MCF 10A (cell line): ENCODE data around the gene CAMK1D. TPM values are rescaled to one million over a fixed set of nuclear protein-coding genes. Genes with fewer than 3 reads are reported as not detected.

Source experiments
- BruUV-seq: library from RNA; stranded (reverse); fragments of 400-500 nt; replicated peaks from 2 replicates; lab custom pipeline; 2021; lab: Mats Ljungman, UMichigan
- CTCF ChIA-PET: fragments of 300-600 bp; sonication (Branson Sonifier 250); formaldehyde crosslinking; extraction: SDS; loops from one replicate; lab custom pipeline; 2021; ENCODE audit warnings: antibody characterized with exemption, inconsistent platforms; lab: Yijun Ruan, JAX
- POLR2A ChIA-PET: fragments of 300-600, 350-650 bp; sonication (Branson Sonifier 250); formaldehyde crosslinking; extraction: SDS; loops from one replicate; lab custom pipeline; 2020; ENCODE audit warnings: antibody characterized with exemption, inconsistent platforms; lab: Yijun Ruan, JAX
- DNase-seq: peaks from one replicate; pipeline ENCODE4 v3.0.0-alpha.2; 2018; ENCODE audit not compliant: unreplicated experiment
- H3K27ac Mint-ChIP-seq: one replicate; pipeline ENCODE4 v1.8.0; 2022; ENCODE audit warnings: mild to moderate bottlenecking, low read depth, mixed read lengths; ENCODE audit not compliant: unreplicated experiment
- H3K27me3 Mint-ChIP-seq: one replicate; pipeline ENCODE4 v1.8.0; 2022; ENCODE audit warnings: mixed read lengths; ENCODE audit not compliant: insufficient read depth, unreplicated experiment
- H3K36me3 Mint-ChIP-seq: one replicate; pipeline ENCODE4 v1.8.0; 2022; ENCODE audit warnings: mild to moderate bottlenecking, moderate library complexity, mixed read lengths; ENCODE audit not compliant: insufficient read depth, unreplicated experiment
- H3K4me1 Mint-ChIP-seq: one replicate; pipeline ENCODE4 v1.8.0; 2022; ENCODE audit warnings: mixed read lengths; ENCODE audit not compliant: insufficient read depth, unreplicated experiment
- H3K4me3 Mint-ChIP-seq: one replicate; pipeline ENCODE4 v1.8.0; 2022; ENCODE audit warnings: mild to moderate bottlenecking, moderate library complexity, mixed read lengths; ENCODE audit not compliant: unreplicated experiment
- H3K9me3 Mint-ChIP-seq: one replicate; pipeline ENCODE4 v1.8.0; 2022; ENCODE audit warnings: mixed read lengths; ENCODE audit not compliant: unreplicated experiment
- CTCF ChIP-seq: fragments of 200-600 bp; IDR thresholded peaks from one replicate; pipeline ENCODE4 v1.8.0; 2022; ENCODE audit warnings: antibody characterized with exemption, mild to moderate bottlenecking; ENCODE audit not compliant: unreplicated experiment
- intact Hi-C: fragments of 100-400 bp; cut with micrococcal nuclease; formaldehyde crosslinking; loops from 2 replicates; pipeline ENCODE4 v1.14.1; 2022
- total RNA-seq: library from RNA; stranded (reverse); gene quantifications from 2 replicates; pipeline ENCODE4 v1.2.3, GENCODE V29; 2022

CAMK1D gene
- total RNA-seq, 1 experiment from 2014 or later, result 1.7 TPM

- ChIA-PET POLR2A (no interaction called here), CTCF (interaction anchor here (0.9 kb wide), 1 partner anchor 18 kb away, joined by 3 read pairs; no protein-coding TSS in a partner anchor)
- Mint-ChIP-seq H3K4me1 (no peaks in the 10 kb centered on the region), H3K27ac (no peak overlapping the region), H3K9me3 (peaks cover 7% of the 10 kb centered on the region), H3K4me3 (no peak overlapping the region), H3K27me3 (no peaks in the 10 kb centered on the region), H3K36me3 (no peaks in the 10 kb centered on the region)
- no peak for DNase-seq
- intact Hi-C loops, result no loop called here
- TF ChIP-seq CTCF, result no peak
- no TSS peak for BruUV-seq
These were observed 228.3 kb downstream of the CAMK1D start for GRCh38 chr10:12577610-12578009.

DNA sequence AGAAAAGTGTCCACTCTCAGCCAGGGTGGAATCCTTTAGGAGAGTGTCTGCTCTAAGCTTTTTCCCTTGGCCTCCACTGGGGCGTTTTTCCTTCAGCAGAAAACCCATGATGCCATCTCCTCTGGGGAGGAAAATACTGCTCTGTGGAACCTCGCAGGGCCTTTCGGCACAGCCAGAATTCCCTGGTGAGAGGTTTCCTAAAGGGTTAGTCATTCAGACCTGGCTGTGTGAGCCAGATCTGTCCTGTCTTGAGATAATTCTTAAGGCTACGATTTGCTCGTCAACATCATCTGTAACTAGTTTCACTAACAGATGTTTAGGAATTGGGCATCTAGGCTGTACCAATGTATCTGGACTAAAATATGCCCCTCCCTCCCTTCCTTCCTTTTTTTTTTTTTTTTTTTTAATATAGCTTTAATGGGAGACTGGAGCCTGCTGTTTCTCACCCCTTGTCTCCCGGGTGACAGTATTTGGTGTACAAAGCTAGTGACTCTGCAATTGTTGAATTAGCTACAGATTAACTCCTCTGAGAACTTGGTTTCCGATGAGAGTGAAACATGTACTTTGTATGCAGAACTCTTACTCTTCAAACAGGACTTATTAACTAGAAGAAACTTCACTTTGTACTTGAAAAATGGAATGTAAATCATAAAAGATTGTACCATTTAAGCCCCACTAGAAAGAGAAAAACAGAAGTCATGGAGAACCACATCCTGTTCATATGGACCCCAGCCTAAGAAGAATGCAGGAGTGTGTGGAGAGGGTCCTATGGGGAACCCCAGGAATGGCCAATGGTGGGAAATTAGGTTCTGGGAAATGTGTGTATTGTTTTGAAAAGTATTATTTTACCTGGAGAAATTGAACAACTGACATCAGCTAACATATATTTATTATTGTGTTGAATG is 230.9 kb downstream of the CAMK1D start:
- ChIA-PET CTCF (no interaction called here), POLR2A (no interaction called here)
- no peak for TF ChIP-seq CTCF
- intact Hi-C loops, result no loop called here
- DNase-seq, result no peak
- Mint-ChIP-seq H3K36me3 (no peaks in the 10 kb centered on the region), H3K9me3 (peaks cover 7% of the 10 kb centered on the region), H3K27me3 (no peaks in the 10 kb centered on the region), H3K4me1 (no peaks in the 10 kb centered on the region), H3K27ac (no peak overlapping the region), H3K4me3 (no peak overlapping the region)
- BruUV-seq, result no TSS peak

- TF ChIP-seq CTCF, result no peak
- Mint-ChIP-seq H3K4me3 (no peak overlapping the region), H3K36me3 (no peaks in the 10 kb centered on the region), H3K27me3 (no peaks in the 10 kb centered on the region), H3K9me3 (no peaks in the 10 kb centered on the region), H3K4me1 (peaks cover 23% of the 10 kb centered on the region), H3K27ac (no peak overlapping the region)
- intact Hi-C loops, result no loop called here
- ChIA-PET POLR2A (interaction anchor here (0.6 to 1.3 kb wide), 3 partner anchors 22 to 125 kb away, joined by 3 to 4 read pairs (median 4); no protein-coding TSS in a partner anchor), CTCF (interaction anchor here (0.6 kb wide), 1 partner anchor 83 kb away, joined by 6 read pairs; no protein-coding TSS in a partner anchor)
- no TSS peak for BruUV-seq
- DNase-seq, result no peak
These were observed 234.7 kb downstream of the CAMK1D start for GRCh38 chr10:12583891-12584595.

GRCh38 chr10:12586741-12587140 is 237.4 kb downstream of the CAMK1D start:
- intact Hi-C loops, result no loop called here
- ChIA-PET POLR2A (no interaction called here), CTCF (no interaction called here)
- Mint-ChIP-seq H3K27me3 (no peaks in the 10 kb centered on the region), H3K36me3 (no peaks in the 10 kb centered on the region), H3K27ac (no peak overlapping the region), H3K4me1 (peaks cover 23% of the 10 kb centered on the region), H3K9me3 (no peaks in the 10 kb centered on the region), H3K4me3 (no peak overlapping the region)
- DNase-seq, result peak; percentile 51
- no TSS peak for BruUV-seq
- no peak for TF ChIP-seq CTCF
